Activated naive CD4-positive, alpha-beta T cell treated with anti-CD3 and anti-CD28 coated beads, Interleukin-2, amount 50 U/mL, for 16 hours (primary cell): ENCODE results near the gene ZBBX.
"Not testable (repeated sequence)": the region's sequence is repeated elsewhere in the genome, so short reads cannot be mapped to it uniquely, and the experiment has no call there.

ENCODE experiments used
- DNase-seq: peaks from one replicate; pipeline ENCODE4 v3.0.0-alpha.2; 2020

Gene ZBBX, protein sequence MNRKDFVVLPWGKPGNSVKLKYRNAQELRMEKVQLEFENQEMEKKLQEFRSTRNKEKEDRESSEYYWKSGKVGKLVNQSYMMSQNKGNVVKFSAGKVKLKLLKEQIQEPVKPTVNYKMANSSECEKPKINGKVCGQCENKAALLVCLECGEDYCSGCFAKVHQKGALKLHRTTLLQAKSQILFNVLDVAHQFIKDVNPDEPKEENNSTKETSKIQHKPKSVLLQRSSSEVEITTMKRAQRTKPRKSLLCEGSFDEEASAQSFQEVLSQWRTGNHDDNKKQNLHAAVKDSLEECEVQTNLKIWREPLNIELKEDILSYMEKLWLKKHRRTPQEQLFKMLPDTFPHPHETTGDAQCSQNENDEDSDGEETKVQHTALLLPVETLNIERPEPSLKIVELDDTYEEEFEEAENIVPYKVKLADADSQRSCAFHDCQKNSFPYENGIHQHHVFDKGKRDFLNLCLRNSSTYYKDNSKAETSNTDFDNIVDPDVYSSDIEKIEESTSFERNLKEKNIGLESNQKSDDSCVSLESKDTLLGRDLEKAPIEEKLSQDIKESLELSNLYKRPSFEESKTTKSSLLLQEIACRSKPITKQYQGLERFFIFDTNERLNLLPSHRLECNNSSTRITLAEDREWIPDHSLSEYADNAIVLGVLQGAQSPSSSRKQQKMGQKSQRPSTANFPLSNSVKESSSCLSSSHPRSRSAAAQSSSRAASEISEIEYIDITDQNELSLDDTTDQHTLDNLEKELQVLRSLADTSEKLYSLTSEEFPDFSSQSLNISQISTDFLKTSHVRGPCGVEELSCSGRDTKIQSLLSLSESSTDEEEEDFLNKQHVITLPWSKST

DNA sequence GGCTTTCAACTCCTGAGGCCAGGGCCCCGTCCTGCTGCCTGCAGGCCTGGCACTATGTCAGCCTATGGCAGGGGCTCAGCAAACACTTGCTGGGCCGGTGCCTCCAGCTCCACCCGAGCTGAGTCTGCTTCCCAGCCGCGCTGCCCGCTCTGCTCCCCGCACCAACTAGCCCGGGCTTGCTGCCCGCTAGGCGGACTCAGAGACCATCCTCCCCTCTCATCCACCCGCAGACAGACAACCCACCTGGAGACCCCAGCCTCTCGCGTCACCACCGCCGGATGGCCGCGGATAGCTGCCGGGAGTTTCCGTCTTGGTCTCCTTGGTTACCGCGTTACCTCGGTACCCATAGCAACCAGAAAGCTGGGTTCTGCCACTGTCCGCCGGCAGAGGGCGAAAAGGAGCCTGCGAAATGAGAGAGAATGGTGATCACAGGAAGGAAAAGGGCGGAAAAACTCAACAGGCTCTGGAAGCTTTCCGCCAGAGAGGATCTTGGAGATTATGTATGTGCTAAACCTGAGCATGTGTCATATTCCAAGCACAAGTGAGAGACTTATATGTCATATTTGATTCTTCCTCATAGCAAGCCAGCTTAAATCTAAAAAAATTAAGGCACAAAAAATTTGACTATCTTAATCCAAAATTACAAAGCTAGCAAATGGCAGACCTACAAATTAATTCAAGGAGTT, at the start of gene ZBBX:
TSS of gene ZBBX (minus strand) at position 294 of the 686 bp plus-strand sequence. CDS start 7,396 bp downstream, outside the sequence.
- peak; percentile 82 for DNase-seq

DNA sequence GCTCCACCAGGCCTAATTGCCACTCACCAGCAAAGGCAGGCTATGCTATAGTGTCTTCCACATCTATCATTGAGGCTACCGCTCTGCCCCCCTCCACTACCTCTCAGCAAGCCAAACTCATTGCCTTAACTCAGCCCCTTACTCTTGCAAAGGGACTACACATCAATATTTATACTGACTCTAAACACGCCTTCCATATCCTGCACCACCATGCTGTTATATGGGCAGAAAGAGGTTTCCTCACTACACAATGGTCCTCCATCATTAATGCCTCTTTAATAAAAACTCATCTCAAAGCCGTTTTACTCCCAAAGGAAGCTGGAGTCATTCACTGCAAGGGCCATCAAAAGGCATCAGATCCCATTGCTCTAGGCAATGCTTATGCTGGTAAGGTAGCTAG, 46.9 kb upstream of the ZBBX start:
- DNase-seq = not testable (repeated sequence)

- DNase-seq = not testable (repeated sequence)
Observed at GRCh38 chr3:167422396-167422795, 42.3 kb upstream of the ZBBX start.

GRCh38 chr3:167409611-167410010, 29.5 kb upstream of the ZBBX start:
- no peak for DNase-seq

DNA sequence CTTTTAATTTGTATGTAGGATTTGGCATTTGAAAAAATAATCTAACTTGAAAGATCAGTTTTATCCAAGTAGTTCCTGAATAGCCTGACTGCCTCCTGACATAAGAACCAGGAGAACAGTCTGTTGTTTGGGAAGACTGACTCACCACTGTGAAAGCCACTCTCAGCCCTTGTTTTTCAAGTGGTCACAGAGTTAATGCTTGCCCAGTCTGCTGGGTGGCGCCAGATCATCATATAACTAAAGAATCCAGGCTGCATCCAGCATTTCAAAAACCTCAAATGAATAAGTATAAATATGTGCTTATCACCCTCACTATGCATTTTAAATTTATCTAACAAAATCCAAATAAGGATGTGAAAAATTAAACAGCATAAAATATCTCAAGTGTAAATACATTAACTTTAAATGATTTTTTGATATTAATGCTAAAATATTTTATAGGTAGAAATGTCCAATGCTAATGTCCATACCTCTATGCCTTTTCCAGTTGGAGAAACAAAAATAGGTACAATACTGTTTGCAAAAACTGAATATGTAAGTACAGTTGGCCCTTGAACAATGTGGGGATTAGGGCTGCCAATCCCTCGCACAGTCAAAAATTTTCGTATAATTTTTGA, 26.9 kb upstream of the ZBBX start:
- DNase-seq = no peak

- no peak for DNase-seq
Observed at GRCh38 chr3:167397826-167398225, 17.7 kb upstream of the ZBBX start.

DNA sequence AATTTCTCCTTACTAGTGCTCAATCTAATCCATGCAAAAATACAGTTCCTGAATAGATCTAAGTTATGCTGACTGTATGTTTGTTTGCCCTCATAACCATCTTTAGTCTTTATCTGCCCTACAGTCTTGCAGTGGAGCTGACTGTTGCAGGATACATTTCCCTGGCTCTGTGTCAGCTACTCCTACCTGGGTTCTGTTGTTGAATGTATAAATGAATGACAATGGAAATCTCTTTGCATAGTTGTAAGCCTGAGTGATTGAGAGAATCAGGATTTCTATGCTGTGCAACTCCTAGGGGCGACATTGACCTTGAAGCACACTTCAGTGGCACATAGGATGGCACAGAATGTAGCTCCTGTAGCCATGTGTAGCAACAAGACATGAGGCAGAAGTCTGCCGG, 16.0 kb upstream of the ZBBX start:
- DNase-seq = no peak

GRCh38 chr3:167394003-167394402, 13.9 kb upstream of the ZBBX start:
- no peak for DNase-seq

DNA sequence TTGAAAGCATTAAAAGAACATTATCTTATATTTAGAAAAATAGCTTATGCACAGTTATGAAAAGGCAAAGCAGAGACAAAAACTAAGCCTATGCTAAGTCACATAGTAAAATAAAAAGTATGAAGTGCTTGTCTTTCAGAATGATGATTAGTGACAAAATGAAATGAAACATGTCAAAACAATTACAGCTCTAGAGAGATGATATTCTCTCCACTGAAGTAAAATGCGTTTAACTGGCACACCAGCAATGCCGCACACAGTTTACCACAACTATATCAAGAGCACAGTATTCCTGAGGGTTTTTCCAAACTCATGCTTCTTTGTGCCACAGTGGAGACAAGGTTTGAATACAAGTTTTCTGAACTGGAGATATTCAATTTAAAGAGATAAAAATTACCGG, 2.1 kb upstream of the ZBBX start:
- no peak for DNase-seq

DNA sequence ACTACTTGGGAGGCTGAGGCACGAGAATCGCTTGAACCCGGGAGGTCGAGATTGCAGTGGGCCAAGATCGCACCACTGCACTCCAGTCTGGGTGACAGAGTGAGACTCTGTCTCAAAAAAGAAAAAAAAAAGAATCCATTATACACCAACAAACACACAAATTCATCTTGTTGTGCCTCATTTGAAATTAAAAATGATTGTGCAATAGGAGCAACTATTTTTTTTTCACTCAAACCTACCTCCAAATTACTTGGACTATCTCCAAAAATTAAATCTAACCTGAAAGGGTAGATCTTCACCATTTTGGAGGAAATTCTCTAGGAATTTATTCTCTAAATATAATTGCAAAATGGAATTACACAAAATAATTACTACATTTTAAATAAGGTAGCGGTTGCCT, 4.6 kb downstream of the ZBBX start:
- DNase-seq = no peak

DNA sequence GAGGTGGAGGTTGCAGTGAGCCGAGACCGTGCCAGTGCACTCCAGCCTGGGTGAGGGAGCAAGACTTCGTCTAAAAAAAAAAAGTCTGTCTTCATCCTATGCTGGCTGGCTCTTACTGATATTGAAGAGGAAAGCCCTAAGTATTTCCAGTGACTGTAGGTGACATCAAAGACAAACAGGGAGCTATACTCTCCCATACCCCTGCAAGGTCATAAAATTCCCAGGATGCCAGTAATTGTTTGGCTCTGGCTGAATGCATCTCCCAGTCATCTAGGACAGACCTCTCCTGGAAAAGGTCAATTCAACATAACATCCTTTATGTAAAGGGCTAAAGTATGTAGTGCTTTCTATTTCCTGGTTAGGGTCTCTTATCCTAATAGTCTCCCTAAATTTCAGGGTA, 8.0 kb downstream of the ZBBX start:
- DNase-seq = no peak

GRCh38 chr3:167361948-167362347, 18.1 kb downstream of the ZBBX start:
- DNase-seq = no peak

- no peak for DNase-seq
Observed at GRCh38 chr3:167361306-167361705, 18.8 kb downstream of the ZBBX start.

- no peak for DNase-seq
Observed at GRCh38 chr3:167355446-167355845, 24.7 kb downstream of the ZBBX start.

- DNase-seq = no peak
Observed at GRCh38 chr3:167354751-167355150, 25.3 kb downstream of the ZBBX start.

GRCh38 chr3:167350245-167350862, 29.7 kb downstream of the ZBBX start:
- DNase-seq = no peak

DNA sequence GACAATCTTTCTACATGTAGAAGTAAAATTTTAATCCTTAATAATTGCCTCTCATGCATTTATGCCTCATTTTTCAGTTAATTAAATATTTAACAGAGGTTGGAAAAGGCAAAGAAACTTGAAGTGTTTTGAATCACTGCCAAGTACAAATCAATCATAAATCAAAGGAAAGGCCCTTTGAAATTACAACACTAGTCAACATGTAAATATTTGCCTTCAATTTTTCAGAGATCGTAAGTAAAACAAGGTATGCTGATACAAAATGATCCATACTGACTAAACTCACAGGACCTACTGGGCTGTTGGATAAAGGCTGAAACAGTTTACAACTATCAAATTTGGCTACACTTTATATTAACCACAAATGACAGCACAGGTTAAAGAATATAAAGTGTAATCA, 33.9 kb downstream of the ZBBX start:
- no peak for DNase-seq

DNA sequence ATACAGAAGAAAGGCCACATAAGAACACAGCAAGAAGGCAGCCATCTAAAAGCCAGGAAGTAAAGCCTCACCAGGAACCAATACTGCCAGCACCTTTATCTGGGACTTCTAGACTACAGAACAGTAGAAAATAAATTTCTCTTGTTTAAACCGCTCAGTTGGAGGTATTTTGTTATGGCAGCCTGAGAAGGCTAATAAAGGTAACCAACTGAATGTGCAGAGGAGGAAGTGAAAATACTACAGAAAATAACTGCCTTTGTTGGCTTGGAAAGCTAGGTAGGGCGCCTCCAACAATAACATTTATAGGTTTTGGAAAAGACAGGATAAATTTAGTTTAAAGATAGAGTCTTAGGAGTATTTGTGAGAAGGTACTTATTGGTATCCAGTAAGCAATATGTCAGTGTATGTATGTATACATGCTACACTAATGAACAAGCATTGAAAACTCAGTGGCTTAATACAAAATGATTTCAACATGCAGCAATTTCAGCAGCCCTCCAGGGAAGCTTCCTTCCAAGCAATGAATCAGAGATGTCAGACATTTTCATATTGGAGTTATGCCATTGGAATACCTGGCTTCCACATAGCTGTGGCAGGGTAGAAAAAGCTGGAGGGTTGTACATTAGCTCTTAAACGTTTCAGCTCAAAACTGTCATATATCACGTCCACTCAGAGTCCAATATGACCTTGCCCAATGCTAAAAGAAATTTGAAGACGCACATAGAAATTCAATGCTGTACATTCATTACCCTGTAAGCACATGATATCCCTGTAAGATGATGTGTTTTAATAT, 48.9 kb downstream of the ZBBX start:
- DNase-seq = no peak

- no peak for DNase-seq
Observed at GRCh38 chr3:167323572-167323971, 56.5 kb downstream of the ZBBX start.

DNA sequence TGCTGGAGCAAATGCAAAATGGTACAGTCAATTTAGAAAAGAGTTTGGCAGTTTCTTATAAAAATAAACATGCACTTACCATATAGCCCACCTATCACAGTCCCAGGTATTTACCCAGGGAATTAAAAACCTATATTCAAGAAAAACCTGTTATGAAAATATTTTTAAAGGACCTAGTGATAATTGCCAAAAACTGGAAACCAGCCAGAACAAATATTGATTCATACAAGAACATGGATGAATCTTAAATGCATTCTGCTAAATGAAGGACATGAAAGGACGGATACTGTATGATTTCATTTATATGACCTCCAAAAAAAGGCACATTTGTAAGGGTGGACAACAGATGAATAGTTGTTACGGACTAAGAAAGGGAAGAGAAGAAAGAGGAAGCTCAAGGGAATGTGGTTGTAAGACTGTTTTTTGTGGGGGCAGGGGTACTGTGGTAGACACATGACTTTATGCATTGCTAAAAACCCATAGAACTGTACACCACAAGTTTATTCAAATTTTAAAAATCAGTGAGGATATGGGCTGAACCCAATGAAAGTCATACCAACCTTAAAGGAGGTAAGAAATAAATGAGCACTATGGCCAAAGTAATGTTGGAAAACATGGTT, 61.0 kb downstream of the ZBBX start:
- DNase-seq = no peak

GRCh38 chr3:167318306-167318705, 61.8 kb downstream of the ZBBX start:
- no peak for DNase-seq
